NCI-H1694 (cell line): ENCODE measurements around the gene POLR3B.

ENCODE experiments used
- DNase-seq: peaks from one replicate; lab custom pipeline; 2025; lab: John Stamatoyannopoulos, UW

The POLR3B gene

GRCh38 chr12:106415134-106415533, 57.6 kb downstream of the POLR3B start:
- DNase-seq = no peak

- DNase-seq = no peak
These were observed 58.7 kb downstream of the POLR3B start for GRCh38 chr12:106416273-106416672.

GRCh38 chr12:106417926-106418910, 60.7 kb downstream of the POLR3B start:
- DNase-seq = no peak

- DNase-seq = no peak
These were observed 61.4 kb downstream of the POLR3B start for GRCh38 chr12:106418970-106419369.

DNA sequence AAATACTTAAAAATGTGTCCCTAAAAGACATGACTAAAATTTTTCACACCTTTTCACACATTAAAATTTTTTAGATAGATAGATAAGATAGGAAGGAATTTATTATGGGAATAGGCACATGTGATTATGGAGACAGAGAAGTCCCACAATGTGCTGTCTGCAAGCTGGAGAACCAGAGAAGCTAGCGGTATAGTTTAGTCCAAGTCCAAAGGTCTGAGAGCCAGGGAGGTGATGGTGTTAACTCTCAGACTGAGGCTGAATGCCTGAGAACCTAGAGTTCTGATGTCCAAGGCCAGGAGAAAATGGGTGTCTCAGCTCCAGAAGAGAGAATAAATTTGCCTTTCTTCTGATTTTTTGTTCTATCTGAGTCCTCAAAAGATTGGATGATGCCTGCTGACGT, 65.7 kb downstream of the POLR3B start:
- no peak for DNase-seq

- DNase-seq = no peak
These were observed 67.6 kb downstream of the POLR3B start for GRCh38 chr12:106425061-106425702.

DNA sequence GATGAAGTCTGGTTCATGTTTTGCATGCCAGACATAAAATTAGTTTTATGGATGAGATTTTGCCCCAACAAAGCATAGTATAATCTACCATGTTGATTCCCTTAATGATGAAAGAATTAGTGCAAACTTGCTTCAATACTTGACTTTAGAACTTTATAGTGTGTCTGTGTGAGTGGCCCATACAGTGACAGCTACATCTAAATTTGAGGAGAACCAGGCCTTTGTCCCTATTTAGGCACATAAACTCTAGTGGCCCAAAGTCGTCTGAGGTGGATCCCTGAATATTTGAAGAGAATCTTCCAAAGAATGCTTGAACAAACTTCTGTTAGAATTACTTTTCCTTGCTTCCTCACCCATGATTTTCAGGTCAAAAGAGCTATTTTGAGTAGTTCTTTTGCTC, 70.4 kb downstream of the POLR3B start:
- no peak for DNase-seq

GRCh38 chr12:106428384-106428783, 70.8 kb downstream of the POLR3B start:
- peak; percentile 5 for DNase-seq

DNA sequence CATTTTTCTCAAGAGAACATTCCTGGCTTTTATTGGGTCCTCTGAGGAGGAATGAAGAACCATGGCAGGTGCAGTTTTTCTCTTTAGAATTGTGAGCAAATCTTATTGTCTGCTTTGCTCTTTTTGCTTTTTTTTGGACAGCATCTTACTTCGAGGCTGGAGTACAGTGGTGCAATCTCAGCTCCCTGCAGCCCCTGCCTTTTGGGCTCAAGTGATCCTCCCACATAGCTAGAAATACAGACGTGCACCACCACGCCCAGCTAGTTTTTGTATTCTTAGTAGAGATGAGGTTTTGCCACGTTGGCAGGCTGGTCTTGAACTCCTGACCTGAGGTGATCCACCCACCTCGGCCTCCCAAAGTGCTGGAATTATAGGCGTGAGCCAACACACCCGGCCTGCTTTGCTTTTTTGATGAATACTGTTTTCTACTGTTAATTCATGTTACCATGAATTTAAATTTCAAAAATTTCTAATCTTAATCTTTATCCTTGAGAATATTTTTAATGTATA, 71.5 kb downstream of the POLR3B start:
- no peak for DNase-seq

DNA sequence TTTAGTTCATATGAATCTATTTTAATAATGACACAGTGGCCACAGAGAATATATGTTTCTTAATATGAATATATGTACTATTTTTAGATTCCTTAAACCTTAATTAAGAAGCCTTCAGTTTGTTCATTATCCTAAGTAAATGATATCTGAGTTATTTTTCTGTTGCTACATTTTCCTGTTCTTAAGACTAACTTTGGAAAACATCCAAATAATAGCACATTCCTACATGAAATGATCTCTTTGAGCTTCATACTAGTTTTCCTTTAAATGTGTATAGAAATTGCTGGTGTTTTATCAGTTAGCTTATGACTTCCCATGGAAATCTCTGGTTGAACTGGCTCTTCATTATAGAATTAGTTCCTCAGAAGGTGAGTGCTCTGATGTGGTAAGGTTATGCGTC, 72.1 kb downstream of the POLR3B start:
- DNase-seq = no peak

- no peak for DNase-seq
These were observed 74.4 kb downstream of the POLR3B start for GRCh38 chr12:106431839-106432411.

GRCh38 chr12:106433055-106433454, 75.5 kb downstream of the POLR3B start:
- no peak for DNase-seq

- no peak for DNase-seq
These were observed 77.0 kb downstream of the POLR3B start for GRCh38 chr12:106434526-106434925.

DNA sequence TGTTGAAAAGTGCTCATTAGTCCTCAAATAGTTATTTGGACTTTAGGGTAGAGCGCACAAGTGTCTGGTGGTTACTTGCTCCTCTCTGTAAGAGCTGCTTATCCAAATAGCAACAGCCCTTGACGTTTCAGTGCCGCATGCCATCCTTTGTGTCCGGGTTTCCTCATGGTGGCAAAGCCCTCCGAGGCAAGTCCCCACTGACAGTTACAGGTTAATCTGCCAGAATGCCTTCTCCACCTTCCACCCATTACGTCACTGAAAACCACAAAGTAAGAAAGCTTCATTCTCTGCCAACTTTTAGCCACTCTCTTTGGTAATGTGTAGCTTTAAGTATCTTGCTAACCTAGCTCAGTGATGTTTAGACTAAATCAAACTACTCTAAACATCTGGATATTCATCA, 78.6 kb downstream of the POLR3B start:
- no peak for DNase-seq

DNA sequence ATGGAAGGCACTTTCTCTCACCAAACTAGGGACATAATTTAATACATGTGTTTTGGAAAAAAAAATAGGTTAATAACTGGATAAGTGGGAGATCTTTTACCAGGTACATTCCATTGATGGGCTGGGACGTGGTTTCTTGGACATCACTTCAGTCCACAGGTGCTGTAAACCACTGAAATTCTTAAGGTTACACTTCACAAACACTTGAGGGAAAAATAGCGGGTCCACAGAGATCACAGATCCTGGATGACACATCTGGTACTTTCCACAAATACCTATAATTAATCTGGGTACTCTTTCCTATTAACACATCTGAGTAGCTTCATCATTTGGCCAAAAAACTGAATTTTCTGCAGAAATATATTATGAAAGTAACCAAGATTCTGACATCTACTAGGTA, 85.0 kb downstream of the POLR3B start:
- no peak for DNase-seq

- DNase-seq = no peak
These were observed 87.5 kb downstream of the POLR3B start for GRCh38 chr12:106445053-106445452.

- DNase-seq = no peak
These were observed 88.4 kb downstream of the POLR3B start for GRCh38 chr12:106445959-106446358.

- DNase-seq = no peak
These were observed 89.0 kb downstream of the POLR3B start for GRCh38 chr12:106446419-106447092.

GRCh38 chr12:106452309-106452708, 94.8 kb downstream of the POLR3B start:
- DNase-seq = no peak

DNA sequence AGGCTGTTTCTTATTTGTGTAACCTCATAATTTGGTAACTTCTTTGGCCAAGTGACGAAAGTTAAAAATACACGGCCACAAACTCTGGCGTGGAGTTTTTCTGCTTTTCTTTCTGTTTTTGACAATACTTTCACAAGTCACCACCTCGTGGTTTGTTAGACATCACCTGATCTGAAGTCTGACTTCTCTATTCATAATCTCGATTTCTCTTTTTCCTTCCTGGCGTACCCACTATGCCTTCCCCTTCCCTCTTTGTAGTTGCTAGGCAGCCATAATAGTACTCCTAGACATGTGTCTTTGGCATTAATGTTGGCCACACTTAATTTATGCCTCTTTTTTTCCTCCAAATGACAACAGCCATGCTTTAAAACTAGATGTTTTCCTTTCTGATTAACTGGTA, 97.6 kb downstream of the POLR3B start:
- DNase-seq = no peak

GRCh38 chr12:106459124-106459523, 101.6 kb downstream of the POLR3B start:
- DNase-seq = no peak

DNA sequence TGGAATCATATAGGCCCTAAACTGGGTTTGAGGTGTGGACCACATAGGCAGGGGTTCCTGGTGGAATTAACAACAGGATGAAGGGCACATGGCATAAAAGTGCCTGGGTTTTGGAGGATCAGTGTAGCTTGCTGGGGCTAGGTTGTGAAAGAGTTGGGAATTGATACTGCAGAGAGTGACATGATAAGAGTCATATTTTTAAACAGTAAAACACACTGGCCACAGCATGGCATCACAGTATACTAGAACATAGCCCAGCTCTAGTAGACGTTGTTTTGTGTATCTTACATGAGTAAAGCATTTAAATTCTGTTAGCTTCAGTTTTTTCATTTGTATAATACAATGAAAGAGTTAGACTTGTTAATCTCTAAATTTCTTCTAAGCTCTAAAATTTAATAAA, 102.0 kb downstream of the POLR3B start:
- DNase-seq = no peak
